HG03280 (cell line): Measurements from ENCODE around the gene FAM3C.

Experiments
- ATAC-seq: cut with Tn5 transposase; IDR thresholded peaks from one replicate; pipeline ENCODE4 v1.9.1; 2021; ENCODE audit warnings: mild to moderate bottlenecking, moderate library complexity; ENCODE audit not compliant: unreplicated experiment

FAM3C gene

DNA sequence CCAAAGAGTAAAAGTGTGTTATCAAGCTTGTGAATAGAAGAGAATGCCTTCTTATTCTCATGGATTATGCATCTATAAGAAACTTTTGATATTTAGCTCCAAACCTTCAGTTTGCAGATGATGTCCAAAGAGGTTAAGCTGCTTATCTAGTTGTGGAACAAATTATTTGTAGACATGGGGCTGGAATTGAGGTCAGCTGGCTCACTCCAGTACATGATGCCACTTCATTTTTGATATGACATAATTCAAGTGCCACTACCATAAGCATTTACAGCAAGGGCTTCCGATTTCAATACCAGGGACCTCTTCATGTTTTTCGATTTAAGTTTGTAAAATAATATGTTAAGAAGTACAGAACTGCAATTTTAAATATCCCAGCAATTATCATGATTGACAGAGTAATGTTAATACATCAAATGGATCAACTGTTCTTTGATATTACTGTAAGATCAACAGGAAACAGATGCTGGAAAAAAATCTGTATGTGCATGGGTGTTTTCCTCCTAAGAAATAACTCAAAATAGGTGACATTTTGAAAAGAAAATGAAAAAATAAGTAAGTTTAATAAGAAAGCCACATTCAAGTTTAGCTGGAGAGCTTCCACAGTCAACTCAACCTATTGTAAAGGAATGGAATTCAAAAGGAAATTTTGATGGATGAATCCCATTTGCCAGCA lies 12.7 kb downstream of the FAM3C start:
- no peak for ATAC-seq

DNA sequence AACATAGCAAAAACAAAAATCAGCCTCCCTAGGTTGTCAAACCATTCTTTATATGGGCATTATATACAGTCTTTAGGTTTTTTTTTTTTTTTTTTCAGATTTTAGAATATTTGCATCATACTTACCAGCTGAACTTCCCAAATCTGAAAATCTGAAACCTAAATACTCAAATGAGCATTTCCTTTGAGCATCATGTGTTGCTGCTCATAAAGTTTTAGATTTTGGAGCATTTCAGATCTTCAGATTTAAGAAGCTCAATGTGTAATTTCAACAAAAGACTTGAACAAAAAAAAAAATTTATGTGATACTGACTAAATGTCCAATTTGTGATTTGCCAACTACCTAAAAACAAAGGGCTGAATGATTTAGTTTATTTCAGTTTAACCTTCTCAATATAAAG lies 13.6 kb downstream of the FAM3C start:
- ATAC-seq = no peak

DNA sequence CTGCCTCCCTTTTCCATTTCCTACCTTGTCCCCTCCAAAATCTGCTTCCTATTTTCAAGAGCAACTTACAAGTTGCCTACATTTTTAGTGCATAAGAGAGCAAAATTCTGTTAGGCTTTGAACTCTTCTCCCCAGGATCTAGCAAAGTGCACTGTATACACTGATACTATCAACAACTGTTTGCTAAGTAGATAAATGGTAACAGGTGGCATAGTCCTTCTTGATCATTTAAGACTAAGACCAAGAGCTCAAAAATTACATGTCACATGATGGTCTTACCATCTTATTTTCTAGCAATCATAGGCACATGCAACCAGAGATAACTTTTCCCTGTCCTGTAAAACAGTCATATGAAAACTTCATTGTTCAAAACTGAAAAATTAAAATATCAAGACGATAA lies 16.2 kb downstream of the FAM3C start:
- no peak for ATAC-seq

DNA sequence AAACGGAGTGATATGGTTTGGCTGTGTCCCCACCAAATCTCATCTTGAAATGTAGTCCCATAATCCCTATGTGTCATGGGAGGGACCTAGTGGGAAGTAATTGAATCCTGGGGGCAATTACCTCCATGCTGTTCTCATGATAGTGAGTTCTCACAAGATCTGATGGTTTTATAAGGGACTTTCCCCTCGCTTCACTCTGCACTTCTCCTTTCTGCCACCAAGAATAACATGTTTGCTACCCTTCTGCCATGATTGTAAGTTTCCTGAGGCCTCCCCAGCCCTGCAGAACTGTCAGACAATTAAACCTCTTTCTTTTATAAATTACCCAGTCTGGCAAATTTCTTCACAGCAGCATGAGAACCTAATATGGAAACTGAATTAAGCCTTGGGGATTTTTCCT lies 19.1 kb downstream of the FAM3C start:
- ATAC-seq = no peak

DNA sequence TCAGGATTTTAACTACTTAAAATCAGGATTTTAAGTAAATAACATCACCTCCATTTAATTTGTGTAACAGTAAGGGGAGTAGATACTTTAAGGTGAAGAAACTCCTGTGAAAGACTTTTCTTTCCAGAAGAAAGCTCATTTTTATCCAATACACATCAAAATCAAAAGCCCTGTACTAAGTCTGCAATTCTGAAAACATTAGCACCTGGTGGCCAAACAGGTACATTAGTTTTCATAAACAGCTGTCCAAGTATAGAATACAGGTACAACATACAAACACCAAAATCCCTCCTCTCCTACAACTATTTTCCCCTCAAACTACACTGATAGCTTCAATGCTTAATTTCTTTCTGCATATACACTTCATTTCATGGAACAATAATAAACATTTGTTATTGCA lies 22.9 kb downstream of the FAM3C start:
- no peak for ATAC-seq

DNA sequence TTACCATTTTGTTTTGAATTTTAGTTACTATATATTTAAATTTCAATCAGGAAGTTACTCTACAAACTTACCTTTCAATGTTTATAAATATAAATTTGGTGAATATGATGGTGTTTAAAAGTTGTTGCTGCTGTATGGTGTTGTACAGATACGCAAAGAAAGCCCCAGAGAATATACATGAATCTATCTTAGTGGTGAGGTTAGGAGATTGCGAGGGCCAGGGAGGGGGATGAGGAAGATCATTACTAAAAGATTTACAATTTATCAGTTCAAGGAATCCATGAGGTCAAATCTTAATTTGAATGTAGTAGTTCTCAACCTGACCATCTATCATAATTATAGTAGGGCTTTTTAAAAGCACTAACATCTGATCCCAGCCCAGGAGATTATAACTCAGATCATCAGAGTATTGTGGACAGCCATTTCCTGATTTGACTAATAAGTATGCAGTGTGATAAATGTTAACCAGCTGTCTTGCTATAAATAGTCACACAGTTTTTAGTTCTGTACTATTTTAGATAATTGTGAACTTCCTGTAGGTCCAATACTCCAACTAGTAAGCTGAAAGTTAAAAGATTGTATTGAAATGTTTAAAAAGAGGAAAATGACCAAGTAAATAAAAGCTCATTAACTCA lies 23.6 kb downstream of the FAM3C start:
- ATAC-seq = peak; percentile 84

DNA sequence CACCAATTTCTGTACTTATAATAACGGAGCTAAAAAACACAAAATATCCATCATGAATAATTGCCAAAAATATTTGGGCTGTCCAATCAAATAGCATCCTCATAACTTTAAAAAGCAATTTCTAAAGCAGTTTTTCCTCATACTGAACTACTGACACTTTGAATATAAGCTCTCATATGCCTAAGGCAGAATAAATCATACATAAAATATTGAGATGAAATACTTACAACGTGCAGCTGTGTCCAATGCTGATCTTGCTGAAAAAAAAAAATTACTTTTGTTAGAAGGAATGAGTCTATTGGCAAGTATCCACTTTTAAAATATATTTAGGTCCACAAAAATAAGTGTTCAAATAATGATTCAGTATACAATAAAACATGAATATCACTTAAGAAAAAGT lies 24.2 kb downstream of the FAM3C start:
- ATAC-seq = no peak

DNA sequence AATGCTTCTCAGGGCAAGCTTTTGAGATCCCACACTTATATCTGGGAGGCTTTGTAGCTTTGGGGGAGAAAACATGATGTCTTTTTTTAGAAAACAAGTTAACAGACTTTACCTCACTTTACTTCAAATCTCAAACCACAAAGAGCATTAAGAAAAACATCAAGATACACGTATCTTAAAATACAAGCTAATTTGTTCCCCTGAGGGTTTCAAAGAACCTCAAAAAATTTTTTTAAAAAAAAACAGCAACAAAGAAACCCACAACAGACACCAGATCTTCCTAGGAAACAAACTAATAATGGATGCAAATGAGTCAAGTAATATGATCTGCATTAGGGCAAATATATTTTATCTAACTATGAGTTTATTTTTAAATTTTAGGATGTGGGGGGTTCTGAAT lies 24.7 kb downstream of the FAM3C start:
- ATAC-seq = no peak

DNA sequence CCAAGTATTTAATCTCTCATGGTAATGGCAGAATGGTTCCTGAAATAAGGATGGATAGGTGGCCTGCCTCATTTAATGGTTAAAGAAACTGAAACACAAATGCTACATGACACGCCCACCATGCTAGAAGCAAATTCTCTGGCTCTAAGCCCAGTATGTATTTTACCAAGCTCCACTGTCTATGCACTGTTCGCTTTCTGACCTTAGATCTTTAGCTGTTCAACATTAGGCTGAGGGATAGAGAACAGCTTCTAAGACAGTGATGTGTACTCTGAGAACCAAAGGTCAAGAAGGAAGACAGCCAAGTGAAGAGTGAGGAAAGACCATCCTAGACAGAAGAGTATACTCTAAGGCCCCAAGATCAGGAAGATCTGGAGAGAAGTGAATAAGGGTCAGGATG lies 26.6 kb downstream of the FAM3C start:
- ATAC-seq = no peak

DNA sequence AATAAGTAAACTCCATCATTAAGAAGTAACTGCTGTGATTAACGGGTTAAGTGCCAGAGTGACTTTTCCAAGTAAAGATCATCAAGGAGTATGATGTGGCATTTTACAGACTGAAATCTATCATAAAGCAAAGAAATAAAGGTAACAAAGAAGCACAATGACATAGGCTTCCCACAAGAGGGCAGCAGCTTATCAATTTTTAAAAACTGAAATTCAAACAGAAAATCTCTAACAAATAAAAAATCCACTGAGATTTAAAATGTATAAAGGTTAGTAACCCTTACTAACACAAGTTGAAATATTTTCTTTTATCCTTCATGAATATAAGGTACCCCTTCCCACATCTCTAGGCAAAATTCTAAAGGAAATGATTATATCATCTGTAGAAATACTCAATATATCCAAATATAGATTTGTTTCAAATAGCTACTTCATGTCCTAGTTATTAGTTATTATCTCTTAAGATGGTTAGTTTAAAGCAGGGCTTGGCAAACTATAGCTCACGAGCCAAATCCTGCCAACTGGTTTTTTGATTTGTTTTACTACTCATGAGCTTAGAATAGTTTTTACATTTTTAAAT lies 29.2 kb downstream of the FAM3C start:
- ATAC-seq = no peak

DNA sequence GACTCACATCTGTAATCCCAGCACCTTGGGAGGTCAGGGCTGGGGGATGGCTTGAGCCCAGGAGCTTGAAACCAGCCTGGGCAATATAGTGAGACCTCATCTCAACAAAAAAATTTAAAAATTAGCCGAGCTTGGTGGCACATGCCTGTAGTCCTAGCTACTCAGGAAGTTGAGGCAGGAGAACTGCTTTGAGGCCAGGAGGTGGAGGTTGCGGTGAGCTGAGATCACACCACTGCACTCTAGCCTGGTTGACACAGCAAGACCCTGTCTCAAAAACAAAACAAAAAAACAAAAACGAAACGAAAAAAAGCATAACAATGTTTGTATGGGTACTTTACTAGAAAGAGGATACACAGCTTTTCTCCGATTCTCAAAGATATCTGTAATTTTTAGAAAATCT lies 35.5 kb downstream of the FAM3C start:
- ATAC-seq = no peak

DNA sequence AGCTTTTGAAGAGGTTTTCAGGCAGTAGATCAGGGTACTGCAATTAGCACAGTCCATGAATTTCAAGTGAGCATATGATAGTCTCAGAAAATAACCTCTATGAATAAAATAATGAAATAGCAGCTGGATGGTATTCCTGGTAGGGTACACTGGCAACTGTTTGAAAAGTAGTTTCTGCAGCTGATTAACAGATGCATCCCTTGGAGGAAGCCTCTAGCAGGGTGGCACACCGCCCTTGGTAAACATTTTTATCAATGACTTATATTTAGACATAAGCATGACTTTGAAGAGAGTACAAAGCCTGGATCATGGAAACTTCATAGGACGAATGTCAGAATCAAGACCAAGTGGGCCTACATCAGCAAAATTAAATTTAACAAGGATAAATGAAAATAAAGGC lies 40.5 kb downstream of the FAM3C start:
- ATAC-seq = no peak

DNA sequence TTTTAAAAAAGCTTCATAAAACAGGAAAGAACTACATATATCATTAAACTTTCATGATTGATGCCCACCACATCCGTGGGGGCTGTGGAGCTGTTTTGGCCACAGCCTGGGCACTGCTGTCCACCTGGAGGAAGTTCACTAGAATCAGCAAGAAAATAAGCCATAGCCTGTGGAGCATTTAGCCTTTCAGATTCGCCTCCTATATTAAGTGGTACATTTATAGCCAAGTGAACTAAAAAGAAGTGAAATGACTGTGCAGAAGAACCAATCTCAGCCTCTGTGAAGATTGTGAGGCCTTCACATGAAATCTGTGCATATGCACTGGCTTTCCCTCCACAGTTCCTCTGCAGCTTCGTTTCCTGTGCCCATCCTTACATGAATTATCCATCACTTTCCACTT lies 43.8 kb downstream of the FAM3C start:
- ATAC-seq = no peak

DNA sequence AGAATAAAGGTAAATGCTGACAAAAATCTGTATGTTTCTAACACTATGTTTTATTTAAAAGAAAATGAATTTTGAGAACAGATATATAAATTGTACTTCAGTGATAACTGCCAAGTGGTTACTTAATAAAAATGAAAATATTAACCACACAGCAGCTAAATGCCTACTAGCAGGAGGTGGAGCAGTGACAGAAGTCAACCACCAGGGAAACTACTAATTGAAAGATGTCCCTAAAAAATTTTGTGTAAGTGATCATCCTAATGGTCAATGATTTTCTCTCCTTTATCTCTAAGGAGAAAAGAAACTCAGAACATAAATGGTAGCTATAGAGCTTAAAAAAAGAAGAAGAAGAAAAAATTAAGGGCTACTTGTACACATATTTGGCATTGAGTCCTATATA lies 44.4 kb downstream of the FAM3C start:
- no peak for ATAC-seq

DNA sequence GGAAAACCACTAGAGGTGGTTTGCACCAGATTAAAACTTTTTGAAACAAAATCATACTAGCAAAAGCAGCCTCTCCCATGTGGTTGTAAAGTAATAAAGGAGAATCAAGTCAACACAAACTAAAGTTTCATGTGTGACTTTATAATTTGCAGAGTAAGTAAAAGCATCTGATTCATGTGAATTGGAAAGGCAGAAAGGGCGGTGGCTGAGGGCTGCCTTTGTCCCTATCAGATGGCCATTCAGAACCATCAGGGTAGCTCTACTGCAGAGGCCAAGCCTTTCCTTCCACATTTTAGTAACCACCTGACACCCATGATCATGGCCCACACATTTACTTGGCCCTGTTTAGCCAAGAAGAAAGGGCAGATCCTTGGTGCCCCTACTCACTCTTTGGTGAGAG lies 51.6 kb downstream of the FAM3C start:
- ATAC-seq = no peak

DNA sequence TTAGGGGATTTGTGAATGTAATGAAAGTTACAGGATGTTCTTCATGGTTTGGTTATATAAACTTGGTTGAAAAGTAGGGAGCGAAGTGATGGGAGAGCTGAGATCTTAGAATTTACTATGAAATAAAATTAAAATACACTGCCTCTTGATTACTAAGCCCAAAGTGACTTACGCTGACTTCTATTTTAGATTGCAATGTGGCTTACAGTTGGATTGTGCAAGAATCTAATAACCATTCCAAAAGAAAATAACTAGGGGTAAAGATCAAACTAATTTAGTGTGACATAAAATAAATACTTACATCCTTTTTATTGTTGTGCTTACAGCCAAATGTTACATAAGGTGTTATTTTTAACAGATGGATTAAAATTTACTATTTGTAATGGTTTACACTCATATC lies 52.0 kb downstream of the FAM3C start:
- ATAC-seq = no peak

DNA sequence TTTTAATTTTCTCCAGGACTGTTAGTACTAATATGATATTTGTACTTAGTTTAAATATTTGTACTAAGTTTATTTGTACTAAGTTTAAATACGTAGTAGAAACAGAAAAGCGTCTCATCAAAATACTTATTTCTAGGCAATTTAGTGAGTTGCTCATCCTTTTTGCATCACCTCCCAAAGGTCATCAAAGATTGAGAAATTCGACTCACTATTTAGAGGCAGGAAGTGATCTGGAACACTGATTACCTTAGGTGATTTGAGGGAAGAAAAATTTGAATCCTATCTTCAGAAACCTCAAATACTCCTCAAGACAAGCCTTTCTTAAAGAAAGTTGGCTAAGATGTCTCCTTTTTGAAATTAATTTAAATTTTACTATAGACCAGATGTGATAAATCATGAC lies 52.8 kb downstream of the FAM3C start:
- no peak for ATAC-seq

DNA sequence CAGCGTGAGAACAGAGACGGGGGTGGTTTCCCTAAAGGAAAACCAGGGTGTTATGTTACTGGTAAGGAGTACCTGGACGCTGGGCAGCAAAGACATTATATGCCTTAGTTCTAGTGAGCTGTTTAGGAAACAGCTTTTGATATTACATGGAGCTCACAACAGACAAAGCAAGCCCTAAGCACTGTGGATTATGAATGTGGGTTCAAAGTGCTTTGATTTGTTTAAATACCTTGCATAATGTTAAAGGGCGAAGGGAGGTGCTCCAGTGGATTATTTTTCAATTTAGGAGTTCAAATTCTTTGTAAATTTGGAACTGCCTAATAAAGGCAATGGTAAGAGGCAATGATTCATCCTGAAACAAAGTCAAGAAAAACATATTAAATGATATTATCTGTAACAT lies 53.5 kb downstream of the FAM3C start:
- ATAC-seq = no peak

DNA sequence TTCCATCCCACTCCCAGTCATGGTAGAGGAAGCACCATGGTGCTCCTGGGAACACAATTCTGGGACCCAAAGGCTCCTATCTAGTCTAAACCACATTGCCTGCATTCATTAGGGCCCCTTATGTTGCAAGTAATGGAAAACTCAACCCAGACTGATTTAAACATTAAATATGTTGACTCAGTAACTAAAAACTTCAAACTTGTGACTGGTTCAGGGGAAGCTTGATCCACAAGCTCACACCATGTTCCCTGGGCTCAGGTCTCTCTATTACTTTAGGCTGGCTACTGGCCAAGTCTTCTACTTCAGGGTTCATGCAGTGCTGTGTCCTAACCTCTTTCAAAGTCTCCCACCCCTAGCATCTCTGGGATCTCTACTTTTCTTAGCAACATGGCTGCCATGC lies 54.2 kb downstream of the FAM3C start:
- no peak for ATAC-seq

DNA sequence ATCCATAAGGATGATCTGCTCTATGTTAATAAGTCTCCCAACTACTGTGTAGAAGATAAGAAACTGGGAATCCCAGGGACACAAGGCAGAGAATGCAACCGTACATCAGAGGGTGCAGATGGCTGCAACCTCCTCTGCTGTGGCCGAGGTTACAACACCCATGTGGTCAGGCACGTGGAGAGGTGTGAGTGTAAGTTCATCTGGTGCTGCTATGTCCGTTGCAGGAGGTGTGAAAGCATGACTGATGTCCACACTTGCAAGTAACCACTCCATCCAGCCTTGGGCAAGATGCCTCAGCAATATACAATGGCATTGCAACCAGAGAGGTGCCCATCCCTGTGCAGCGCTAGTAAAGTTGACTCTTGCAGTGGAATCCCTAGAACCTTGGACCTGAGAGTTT lies 57.0 kb downstream of the FAM3C start:
- no peak for ATAC-seq

DNA sequence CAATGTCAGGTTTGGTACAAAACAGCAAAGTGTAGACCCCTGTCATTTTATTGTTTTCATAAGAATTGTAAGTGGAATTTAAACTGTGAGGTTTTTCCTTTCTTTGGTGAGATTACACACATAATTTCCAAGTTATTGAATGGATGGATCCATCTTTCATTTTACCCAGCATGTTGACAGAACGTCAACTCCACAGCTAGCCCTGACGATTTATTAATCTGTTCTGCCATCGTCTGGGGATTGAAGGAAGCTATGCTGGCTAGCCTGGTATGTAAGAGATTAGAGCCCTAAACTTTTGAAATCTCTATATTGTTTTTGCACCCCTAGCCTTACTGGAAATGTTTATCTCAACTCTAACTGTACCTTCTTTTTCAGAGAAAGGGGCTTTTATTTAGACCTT lies 58.7 kb downstream of the FAM3C start:
- no peak for ATAC-seq

DNA sequence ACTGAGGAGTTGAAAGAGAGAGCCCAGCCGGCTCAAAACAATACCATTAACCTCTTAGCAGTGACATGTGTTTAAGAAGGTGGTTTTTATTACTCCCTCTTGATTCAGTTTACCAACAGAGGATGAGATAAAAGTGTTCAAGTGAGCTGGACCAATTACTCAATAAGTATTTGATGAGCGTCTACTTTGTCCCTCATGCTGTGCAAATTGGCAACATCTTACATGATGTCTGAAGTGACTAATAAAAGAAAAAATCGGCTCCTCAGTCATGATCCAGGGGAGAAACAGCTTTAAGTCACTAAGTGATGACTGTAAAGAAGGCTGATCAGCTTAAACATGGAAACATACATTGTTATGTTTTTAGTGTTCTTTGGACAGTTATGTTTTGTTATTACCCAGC lies 59.5 kb downstream of the FAM3C start:
- ATAC-seq = no peak
